ENCODE results near the gene LPCAT4. TPM values are rescaled to one million over a fixed set of nuclear protein-coding genes. Genes with fewer than 3 reads are reported as not detected.
"Not testable (repeated sequence)": the region's sequence is repeated elsewhere in the genome, so short reads cannot be mapped to it uniquely, and the experiment has no call there.

LPCAT4 gene
- 34.9 TPM for polyA plus RNA-seq (ENCODE audit: insufficient read length)

- DNase-seq (ENCODE audit: low read depth): no peak
Measured at GRCh38 chr15:34367101-34368081, at the start of gene LPCAT4. TSS of gene LPCAT4 (minus strand) at chr15:34367196. CDS start at chr15:34367100, 96 bp downstream.

GRCh38 chr15:34409511-34409910 is 42.5 kb upstream of the LPCAT4 start:
- DNase-seq (ENCODE audit: low read depth): not testable (repeated sequence)

GRCh38 chr15:34408973-34409372 is 42.0 kb upstream of the LPCAT4 start:
- not testable (repeated sequence) for DNase-seq (ENCODE audit: low read depth)

- not testable (repeated sequence) for DNase-seq (ENCODE audit: low read depth)
Measured at GRCh38 chr15:34403899-34404298, 36.9 kb upstream of the LPCAT4 start.

- not testable (repeated sequence) for DNase-seq (ENCODE audit: low read depth)
Measured at GRCh38 chr15:34403160-34403598, 36.2 kb upstream of the LPCAT4 start.

- not testable (repeated sequence) for DNase-seq (ENCODE audit: low read depth)
Measured at GRCh38 chr15:34397637-34398259, 30.8 kb upstream of the LPCAT4 start.

- DNase-seq (ENCODE audit: low read depth): not testable (repeated sequence)
Measured at GRCh38 chr15:34392981-34393380, 26.0 kb upstream of the LPCAT4 start.

- not testable (repeated sequence) for DNase-seq (ENCODE audit: low read depth)
Measured at GRCh38 chr15:34389594-34390086, 22.6 kb upstream of the LPCAT4 start.

GRCh38 chr15:34381829-34382521 is 15.0 kb upstream of the LPCAT4 start:
- not testable (repeated sequence) for DNase-seq (ENCODE audit: low read depth)

- DNase-seq (ENCODE audit: low read depth): not testable (repeated sequence)
Measured at GRCh38 chr15:34380491-34380890, 13.5 kb upstream of the LPCAT4 start.

GRCh38 chr15:34376856-34377255 is 9.9 kb upstream of the LPCAT4 start:
- no peak for DNase-seq (ENCODE audit: low read depth)

GRCh38 chr15:34375541-34375940 is 8.5 kb upstream of the LPCAT4 start:
- DNase-seq (ENCODE audit: low read depth): not testable (repeated sequence)

- no peak for DNase-seq (ENCODE audit: low read depth)
Measured at GRCh38 chr15:34374816-34375215, 7.8 kb upstream of the LPCAT4 start.

- DNase-seq (ENCODE audit: low read depth): no peak
Measured at GRCh38 chr15:34373951-34374350, 7.0 kb upstream of the LPCAT4 start.

- no peak for DNase-seq (ENCODE audit: low read depth)
Measured at GRCh38 chr15:34370643-34371042, 3.6 kb upstream of the LPCAT4 start.

GRCh38 chr15:34370129-34370528 is 3.1 kb upstream of the LPCAT4 start:
- no peak for DNase-seq (ENCODE audit: low read depth)

- DNase-seq (ENCODE audit: low read depth): no peak
Measured at GRCh38 chr15:34366271-34367065, 528 bp downstream of the LPCAT4 start.

- DNase-seq (ENCODE audit: low read depth): no peak
Measured at GRCh38 chr15:34365836-34366235, 1.2 kb downstream of the LPCAT4 start.

- DNase-seq (ENCODE audit: low read depth): no peak
Measured at GRCh38 chr15:34365091-34365825, 1.7 kb downstream of the LPCAT4 start.

GRCh38 chr15:34364041-34364440 is 3.0 kb downstream of the LPCAT4 start:
- no peak for DNase-seq (ENCODE audit: low read depth)
